ENCODE results near the gene SHOC2.

SHOC2 gene

DNA sequence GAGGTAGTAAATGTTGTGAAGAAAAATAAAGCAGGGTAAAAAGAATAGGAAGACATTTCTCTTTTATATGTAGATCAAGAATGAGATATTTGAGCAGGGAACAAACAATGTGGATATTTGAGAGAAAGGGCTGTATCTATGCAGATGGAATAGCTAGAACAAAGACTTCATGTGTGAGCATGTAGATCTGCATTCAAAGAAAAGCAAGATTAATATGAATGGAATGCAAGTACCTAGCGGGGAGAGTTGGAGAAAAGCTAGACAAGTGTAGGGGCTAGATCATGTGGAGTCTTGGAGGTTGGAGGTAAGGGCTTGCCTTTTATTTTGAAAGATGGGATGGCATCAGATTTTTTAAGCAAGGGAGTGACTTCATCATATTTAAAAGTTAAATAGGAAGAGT lies 27.1 kb downstream of the SHOC2 start:
- DNase-seq (ENCODE audit: low read depth in 2 of 2) = no peak

DNA sequence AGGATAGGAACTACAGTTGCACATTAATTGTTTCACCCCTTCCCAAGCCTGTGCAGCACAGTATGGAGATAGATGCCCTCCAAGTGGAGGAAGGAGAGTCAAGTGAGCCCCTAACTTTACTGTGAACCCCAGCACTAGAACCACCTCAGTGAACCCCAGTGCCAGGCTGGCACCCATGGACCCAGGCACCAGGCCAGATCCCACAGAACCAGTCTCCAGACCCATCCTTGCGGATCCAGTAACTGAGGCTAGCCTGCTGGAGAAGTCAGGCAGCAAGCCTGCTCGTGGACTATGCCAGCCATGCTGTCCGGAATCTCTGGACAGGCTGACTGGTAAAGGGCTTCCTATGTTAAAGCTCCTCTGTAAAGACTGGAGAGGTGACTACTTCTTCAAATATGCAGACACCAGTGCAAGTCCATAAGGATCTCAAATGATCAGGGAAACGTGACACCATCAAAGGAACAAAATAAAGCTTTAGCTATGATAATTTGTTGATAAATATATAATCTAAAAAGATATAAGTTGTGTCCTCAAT lies 27.7 kb downstream of the SHOC2 start:
- DNase-seq (ENCODE audit: low read depth in 2 of 2) = no peak

DNA sequence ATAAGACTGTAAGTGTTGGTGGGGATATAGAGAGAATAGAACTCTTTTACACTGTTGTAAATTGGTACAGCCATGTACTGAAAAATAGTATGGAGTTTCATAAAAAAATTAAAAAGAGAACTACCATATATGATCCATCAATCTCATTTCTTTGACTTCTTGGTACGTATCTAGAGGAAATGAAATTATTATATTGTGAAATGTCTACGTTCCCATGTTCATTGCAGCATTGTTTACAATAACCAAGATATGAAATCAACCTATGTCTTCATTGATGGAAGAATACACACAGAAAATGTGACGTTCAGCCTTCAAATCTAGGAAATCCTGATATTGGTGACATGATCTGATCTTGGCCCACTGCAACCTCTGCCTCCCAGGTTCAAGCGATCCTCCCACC lies 32.0 kb downstream of the SHOC2 start:
- DNase-seq (ENCODE audit: low read depth in 2 of 2) = no peak

DNA sequence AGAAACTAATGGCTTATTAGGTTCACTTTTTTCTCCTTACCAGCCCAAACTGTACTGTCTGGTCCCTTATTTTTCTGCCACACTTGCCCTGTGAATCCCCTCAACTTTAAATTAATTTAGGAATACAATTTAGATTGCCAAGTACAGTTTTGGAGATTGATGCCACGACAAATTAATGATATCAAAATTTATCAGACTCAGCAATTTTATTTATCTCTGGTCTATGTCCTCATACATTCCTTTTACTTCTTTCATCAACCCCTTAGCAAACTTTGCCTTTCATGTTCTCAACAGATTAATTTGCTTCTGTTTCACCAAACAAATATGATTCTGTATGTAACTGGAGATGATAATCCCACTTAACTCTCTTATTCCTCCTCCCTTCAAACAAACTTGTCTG lies 38.2 kb downstream of the SHOC2 start:
- DNase-seq (ENCODE audit: low read depth in 2 of 2) = no peak

DNA sequence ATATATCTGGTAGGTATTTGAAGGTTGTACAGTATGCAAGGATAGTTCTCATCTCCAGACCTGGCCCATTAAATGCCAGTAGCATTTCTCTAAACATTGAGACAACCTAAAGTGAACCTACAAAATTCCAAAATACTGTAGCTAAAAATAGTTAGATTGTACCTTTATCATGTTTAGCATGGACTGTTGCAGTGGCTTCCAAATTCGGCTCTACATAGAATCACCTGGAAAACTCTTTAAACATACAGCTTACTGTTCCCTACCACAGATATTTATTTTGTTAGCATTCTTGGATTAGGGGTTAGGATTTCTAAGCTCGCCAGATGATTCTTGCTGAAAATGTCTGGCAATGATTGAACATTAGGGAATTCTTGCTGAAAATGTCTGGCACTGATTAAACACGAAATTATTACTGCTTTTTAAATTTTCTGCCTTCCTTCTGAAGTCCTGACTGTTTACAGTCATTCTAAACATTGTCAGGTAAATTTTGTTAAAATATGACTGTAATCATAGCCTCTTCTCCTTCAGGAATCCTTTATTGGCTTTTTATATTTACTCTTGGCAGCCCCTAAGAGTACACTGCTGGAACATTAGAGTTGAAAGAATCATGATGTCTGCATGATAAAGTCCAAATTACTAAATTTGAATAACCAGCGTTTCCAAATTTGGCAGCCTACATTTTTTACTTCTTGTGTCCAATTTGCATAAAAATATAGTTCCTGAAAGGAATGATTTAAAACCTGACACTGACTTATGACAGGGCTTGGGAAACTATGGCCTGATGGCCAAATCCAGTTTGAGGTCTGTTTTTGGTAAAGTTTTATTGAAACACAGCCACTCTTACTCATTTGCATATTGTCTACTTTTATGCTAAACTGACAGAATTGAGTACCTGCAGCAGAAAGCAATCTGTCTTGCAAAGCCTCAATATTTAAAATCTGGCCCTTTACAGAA lies 40.3 kb downstream of the SHOC2 start:
- DNase-seq (ENCODE audit: low read depth in 2 of 2) = no peak

DNA sequence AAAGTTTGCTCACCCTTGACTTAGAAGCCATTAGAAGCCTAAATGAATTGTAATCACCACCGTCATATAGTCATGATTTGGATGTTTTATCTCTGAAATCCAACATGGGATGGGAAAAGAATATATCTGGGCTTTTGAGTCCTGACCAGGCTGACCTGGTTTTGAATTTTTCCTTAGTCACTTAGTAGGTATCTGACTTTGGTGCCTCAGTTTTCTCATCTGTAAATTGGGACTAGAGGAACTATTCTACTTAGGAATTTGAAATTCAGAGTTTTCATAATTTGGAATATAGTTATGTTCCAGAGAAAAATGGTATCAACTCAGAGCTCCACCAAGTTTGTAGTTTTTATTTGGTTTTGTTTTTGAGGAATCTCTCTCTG lies 40.9 kb downstream of the SHOC2 start:
- no peak for DNase-seq (ENCODE audit: low read depth in 2 of 2)

DNA sequence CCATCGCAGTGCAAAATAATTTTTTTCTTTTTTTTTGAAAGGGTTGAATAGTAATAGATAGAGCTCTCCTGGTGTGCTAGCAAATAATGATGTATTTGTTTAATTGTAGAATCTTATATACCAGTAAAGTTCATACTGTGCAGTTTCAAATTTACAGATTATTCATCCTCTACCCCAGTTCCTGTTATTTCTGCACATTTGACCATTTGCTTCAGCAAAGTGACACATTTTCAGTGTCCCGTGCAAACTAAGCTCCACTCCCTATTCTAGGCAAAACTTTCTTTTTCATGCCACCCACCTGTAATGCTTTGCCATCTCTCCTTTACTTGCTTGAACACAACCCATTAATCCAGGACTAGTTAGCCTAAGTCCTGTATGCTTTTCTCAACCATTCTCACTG lies 43.0 kb downstream of the SHOC2 start:
- DNase-seq (ENCODE audit: low read depth in 2 of 2) = no peak

DNA sequence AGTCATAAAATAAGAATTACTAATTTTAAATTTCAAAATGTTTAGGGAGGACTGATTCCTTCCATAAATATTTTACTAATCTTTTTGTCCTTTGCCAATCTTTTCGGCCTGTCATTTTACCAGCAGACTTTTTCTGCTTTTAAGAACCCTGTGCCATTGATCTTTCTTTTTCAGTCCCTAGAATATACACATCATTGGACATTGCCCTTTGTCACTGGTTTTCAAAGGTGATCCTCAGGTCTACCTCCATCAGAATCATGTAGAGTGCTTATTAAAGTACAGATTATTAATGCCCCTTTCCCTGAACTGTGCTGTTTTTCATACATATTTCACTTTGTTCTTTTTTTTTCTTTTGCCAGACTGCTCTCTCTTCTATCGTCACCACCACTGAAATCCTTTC lies 43.8 kb downstream of the SHOC2 start:
- DNase-seq (ENCODE audit: low read depth in 2 of 2) = no peak

DNA sequence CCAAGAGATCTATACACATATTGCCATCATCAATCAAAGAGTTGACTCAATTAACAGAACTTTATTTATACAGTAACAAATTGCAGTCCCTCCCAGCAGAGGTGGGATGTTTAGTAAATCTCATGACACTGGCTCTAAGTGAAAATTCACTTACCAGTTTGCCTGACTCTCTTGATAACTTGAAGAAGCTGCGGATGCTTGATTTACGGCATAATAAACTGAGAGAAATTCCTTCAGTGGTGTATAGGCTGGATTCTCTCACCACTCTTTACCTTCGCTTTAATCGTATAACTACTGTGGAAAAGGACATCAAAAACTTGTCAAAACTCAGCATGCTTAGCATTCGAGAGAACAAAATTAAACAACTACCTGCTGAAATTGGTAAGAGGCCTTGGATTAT lies 45.3 kb downstream of the SHOC2 start:
- DNase-seq (ENCODE audit: low read depth in 2 of 2) = no peak

DNA sequence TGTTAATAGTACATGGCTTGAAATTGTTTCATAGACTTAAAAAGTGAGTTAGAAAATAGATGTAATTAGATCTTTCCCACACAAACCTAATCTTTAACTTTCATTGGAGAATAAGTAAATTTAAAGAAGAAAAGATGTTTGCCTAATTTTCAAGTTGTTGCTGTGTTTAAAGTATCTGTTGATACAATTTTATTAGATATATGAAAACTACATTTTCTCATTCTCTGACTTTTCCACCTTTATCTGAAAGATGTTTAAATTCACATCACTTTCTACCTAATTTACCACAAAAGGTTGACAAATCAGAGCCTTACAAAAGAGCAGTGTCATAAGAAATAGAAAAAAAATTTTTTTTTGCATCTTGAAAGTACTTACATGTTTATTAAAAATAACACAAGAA lies 45.8 kb downstream of the SHOC2 start:
- no peak for DNase-seq (ENCODE audit: low read depth in 2 of 2)

DNA sequence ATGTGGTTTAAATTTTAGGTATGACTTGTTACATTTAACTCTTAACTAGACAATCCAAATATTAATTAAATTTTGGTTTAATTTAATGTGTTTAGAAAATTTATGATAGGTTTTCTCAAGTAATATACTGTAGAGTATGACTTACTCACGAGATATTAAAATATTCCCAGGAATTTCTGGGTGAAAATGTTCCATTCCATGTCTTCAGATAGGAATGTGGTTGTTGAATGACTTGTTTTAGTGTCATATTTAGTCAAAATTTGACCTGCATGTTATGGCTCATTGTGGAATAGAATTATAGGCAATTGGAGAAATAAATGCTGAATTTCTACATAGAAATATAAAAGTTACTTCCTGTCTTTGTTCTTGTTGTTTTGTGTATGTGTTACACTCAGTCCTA lies 46.7 kb downstream of the SHOC2 start:
- DNase-seq (ENCODE audit: low read depth in 2 of 2) = no peak

DNA sequence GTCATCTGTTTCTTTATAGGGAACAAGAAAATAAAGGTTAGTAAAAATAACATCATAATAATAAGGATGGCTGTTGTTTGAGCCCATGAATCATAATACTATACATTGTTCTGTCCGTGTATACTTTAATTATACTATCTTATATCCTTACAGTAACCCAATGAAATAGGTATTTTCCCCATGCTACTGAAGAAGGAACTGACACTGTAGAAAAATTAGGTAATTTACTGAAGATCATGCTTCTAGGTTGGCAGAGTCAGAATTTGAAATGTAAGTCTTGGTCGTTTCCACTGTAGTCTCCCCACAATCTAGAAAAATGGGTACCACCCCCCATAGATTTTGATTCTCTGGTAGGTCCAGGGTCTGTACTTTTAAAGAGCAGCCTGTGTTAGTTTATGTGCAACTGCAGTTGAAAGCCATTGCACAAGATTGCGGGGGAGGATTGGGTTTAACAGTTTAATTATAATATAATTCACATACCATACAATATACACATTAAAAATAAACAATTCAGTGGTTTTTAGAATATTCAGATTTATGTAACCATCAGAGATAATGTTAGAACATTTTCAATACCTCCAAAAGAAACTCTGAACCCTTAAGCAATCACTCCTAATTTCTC lies 47.7 kb downstream of the SHOC2 start:
- no peak for DNase-seq (ENCODE audit: low read depth in 2 of 2)

DNA sequence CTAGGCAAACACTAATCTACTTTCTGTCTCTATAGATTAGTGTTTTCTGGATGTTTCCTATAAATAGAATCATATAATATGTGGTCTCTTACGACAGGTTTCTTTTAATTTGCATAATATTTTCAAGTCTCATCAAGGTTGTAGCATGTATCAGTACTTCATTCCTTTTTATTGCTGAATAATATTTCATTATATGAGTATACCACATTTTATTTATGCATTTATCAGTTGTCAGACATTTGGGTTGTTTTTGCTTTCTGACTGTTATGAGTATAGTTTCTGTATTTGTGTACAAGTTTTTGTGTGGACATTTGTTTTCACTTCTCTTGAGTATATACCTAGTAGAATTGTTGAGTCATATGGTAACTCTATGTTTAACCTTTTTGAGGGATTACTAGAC lies 48.2 kb downstream of the SHOC2 start:
- DNase-seq (ENCODE audit: low read depth in 2 of 2) = no peak

DNA sequence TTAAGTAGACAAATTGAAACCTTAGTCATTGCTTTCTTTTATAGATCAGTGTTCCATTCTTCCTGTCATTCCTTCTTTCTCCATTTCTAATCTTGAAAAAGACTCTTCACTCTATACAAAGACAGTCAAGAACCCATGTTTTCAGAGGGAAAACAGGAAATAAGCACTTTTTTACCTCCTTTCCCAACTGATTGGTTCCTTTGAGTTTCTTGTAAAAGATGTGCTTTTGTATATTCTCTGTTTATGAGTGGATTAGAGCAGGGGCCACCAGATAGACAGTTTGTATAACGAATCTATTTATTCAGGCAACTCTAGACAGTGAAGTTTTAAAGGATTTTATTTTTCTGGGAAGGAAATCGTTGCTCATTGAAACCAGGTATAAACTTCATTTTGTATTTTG lies 49.8 kb downstream of the SHOC2 start:
- DNase-seq (ENCODE audit: low read depth in 2 of 2) = no peak

DNA sequence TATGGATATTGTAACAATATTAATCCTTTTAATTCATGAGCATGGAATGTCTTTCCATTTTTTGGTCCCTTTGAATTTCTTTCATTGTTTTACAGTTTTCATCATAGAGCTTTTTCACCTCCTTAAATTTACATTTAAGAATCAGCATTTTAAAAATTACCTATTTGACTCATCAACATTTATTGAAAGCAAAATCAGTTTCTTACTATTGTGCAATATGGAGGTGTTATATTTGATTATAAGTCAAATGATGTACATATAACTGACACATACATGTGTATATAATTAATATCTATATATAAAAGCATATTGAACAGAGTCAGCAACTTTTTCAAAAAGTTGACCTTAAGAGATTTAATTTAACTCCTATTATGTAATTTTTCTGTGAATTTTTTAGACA lies 52.2 kb downstream of the SHOC2 start:
- DNase-seq (ENCODE audit: low read depth in 2 of 2) = no peak

DNA sequence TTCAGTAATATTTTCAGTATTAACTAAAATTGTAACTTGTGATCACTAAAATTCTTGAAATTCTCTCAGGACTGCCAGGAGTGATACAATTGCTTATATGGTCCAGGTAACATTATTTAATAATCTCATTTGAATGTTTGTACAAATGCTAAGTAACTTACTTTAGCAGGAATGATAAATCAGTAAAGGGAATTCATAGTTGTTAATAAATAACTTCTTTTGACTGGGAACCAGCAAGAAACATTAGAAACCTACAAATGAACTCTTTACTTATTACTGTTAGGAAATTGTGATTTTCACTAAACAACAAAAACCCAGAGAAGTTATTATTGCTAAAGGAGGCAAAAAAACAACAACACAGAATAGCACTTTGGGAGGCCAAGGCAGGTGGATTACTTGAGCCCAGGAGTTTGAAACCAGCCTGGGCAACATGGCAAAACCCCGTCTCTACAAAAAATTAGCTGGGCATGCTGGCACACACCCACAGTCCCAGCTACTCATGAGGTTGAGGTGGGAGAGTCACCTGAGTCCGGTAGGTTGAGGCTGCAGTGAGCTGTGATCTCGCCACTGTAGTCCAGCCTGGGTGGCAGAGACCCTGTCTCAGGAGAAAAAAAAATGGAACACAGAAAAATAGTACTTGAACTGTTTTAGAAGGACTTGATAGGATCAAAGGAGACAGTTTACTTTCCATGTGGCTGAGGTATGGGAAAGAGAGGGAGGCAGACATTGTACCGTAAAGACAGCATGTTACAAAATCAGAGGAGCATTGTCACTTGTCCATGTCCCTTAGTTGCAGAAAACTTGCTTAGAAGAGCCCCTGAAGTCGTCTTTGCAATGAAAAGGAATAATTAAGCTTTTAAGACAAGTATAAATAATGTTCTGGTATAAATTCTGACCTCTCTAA lies 53.1 kb downstream of the SHOC2 start:
- DNase-seq (ENCODE audit: low read depth in 2 of 2) = no peak

DNA sequence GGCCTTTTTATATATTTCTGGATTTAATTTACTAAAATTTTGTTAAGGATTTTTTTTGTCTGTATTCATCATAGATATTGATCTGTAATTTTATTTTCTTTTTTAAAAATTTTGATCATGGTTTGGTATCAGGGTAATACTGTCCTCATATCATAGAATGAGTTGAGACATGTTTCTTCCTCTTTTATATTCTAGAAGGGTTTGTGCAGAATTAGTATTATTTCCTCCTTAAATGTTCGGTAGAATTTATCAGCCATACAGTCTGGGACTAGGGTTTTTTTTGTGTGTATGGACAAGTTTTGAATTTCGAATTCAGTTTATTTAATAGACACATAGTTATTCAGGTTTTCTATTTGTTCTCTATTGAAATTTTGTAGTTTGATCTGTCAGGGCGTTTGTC lies 54.0 kb downstream of the SHOC2 start:
- no peak for DNase-seq (ENCODE audit: low read depth in 2 of 2)

DNA sequence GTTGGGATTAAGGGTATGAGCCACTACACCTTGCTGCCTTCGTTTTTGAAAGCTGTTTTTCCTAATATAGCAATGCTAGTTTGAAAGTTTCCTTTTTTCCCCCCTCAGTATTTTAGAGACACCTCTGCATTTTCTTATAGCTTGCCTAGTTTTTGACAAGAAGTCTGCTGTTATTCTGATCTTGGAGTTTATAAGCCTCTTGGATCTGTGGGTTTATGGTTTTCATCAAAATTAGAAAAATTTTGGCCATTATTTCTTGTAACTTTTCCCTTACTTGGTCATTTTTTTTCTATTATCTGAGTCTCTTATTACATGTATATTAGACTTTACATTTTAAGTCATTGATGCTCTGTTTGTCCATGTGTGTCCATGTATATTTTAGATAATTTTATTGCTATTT lies 57.2 kb downstream of the SHOC2 start:
- DNase-seq (ENCODE audit: low read depth in 2 of 2) = no peak

DNA sequence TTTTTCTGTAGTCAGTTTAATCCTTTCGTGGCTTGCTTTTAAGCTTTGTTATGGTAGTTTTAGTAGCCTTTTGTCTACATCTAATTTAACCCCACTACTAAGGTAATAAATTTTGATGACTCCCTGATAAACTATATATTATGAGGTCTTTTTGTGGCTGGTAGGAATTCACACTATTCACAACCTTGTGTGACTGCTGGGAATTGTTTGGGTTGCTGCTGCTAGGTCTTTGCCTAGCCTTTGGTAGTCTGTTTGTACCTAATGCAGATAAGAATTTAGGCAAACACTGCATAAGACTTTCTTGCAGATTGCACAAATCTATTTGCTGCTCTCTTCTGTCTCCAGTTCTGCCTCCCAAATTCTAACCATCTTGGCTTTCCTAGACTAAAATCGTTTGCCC lies 58.3 kb downstream of the SHOC2 start:
- no peak for DNase-seq (ENCODE audit: low read depth in 2 of 2)

DNA sequence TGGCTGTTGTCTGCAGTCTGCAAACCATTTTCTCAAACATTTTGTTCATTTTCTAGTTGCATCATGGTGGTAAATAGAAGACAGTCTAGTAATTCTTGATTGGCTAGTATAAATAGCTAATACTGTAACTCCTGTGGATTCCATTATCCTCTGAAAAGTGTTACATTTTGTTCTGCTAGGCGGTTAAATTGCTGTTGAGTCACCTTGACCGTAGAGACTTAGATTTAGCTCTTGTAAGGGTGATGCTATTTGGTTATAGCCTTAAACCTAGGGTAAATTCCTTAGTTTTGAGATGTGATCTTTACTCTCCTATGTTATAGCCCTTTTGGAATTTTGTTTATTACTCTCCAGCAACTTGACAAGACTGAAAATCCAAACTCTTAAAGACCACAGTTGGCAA lies 58.8 kb downstream of the SHOC2 start:
- no peak for DNase-seq (ENCODE audit: low read depth in 2 of 2)

DNA sequence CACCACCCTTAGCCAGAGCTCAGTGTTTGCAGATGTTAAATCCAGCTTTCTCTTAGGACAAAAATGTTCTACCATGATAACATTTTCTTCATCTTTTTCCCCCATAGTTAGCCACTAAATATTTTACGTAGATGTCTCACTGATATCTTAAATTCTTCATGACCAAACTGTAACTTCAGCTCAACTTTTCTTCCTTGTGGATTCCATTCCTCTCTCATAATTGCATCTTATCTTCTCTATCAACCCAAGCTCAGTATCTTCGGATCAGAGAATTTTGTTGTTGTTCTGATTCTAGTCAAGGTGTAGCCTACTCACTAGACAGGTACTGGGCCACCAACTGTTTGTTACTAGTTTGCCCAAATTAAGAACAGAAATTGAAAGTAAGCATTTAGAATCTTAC lies 60.2 kb downstream of the SHOC2 start:
- DNase-seq (ENCODE audit: low read depth in 2 of 2) = no peak

DNA sequence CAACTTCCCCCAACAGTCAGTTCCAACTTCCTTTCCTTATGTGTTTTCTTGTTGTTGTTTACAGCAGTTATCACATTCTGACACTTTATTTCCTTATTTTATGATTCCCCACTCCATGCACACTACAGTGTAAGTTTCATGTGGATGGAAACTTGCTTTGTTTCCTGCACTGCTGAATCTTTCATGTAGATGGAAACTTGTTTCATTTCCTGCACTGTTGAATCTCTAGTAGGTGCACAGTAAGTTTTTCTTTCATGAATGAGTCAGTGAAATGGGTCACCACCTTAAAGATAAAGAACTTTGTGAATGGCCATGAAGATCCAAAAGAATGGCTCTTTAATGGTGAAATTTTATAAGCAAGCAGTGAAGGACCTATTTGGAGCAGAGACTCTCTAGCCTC lies 61.4 kb downstream of the SHOC2 start:
- DNase-seq (ENCODE audit: low read depth in 2 of 2) = no peak

Measured in stimulated activated CD4-positive, alpha-beta T cell treated with anti-CD3 and anti-CD28 coated beads, Interleukin-1b, Interleukin-23, amount 100 ng/mL, for 1 hour (primary cell).